Stimulated activated CD4-positive, alpha-beta T cell treated with anti-CD3 and anti-CD28 coated beads, Interleukin-1b, Interleukin-23, amount 100 ng/mL, for 24 hours (primary cell): ENCODE data around the gene MGST1.
"Not testable (repeated sequence)": the region's sequence is repeated elsewhere in the genome, so short reads cannot be mapped to it uniquely, and the experiment has no call there.

Experiments
- DNase-seq, 4 experiments: peaks; one replicate each; pipeline ENCODE4 v3.0.0-alpha.2; 2020; ENCODE audit warnings: low read depth in 4 of 4, low spot score in 1 of 4

MGST1 gene

GRCh38 chr12:16350682-16351081 lies 3.2 kb downstream of the MGST1 start:
- no peak for DNase-seq

GRCh38 chr12:16352481-16352880 lies 5.0 kb downstream of the MGST1 start:
- DNase-seq: no peak

- no peak for DNase-seq
Measured at GRCh38 chr12:16358878-16359277, 11.4 kb downstream of the MGST1 start.

- peak in 1 of 4 experiments; percentile 1 for DNase-seq
Measured at GRCh38 chr12:16359512-16360491, 12.4 kb downstream of the MGST1 start.

GRCh38 chr12:16361142-16361783 lies 13.8 kb downstream of the MGST1 start:
- no peak for DNase-seq

GRCh38 chr12:16362550-16362949 lies 15.1 kb downstream of the MGST1 start:
- DNase-seq: no peak

GRCh38 chr12:16369156-16369555 lies 21.7 kb downstream of the MGST1 start:
- DNase-seq: no peak

GRCh38 chr12:16370096-16370495 lies 22.7 kb downstream of the MGST1 start:
- DNase-seq: no peak

- DNase-seq: not testable (repeated sequence)
Measured at GRCh38 chr12:16382652-16383312, 35.3 kb downstream of the MGST1 start.

GRCh38 chr12:16384732-16385131 lies 37.3 kb downstream of the MGST1 start:
- DNase-seq: no peak

GRCh38 chr12:16385782-16386646 lies 38.6 kb downstream of the MGST1 start:
- DNase-seq: no peak

GRCh38 chr12:16387919-16388318 lies 40.5 kb downstream of the MGST1 start:
- DNase-seq: no peak

GRCh38 chr12:16389594-16389993 lies 42.1 kb downstream of the MGST1 start:
- DNase-seq: no peak

- DNase-seq: no peak
Measured at GRCh38 chr12:16392846-16393535, 45.5 kb downstream of the MGST1 start.

GRCh38 chr12:16399101-16399500 lies 51.7 kb downstream of the MGST1 start:
- DNase-seq: no peak

- not testable (repeated sequence) for DNase-seq
Measured at GRCh38 chr12:16401835-16402234, 54.4 kb downstream of the MGST1 start.

GRCh38 chr12:16407346-16407745 lies 59.9 kb downstream of the MGST1 start:
- DNase-seq: no peak
